GM10847 (cell line): ENCODE results near the gene KANSL1.

ENCODE experiments used
- POLR2A ChIP-seq: IDR thresholded peaks from 2 replicates; pipeline ENCODE4 v1.6.1; 2011; ENCODE audit not compliant: insufficient read length; ENCODE audit errors: extremely low read depth

Gene KANSL1

DNA sequence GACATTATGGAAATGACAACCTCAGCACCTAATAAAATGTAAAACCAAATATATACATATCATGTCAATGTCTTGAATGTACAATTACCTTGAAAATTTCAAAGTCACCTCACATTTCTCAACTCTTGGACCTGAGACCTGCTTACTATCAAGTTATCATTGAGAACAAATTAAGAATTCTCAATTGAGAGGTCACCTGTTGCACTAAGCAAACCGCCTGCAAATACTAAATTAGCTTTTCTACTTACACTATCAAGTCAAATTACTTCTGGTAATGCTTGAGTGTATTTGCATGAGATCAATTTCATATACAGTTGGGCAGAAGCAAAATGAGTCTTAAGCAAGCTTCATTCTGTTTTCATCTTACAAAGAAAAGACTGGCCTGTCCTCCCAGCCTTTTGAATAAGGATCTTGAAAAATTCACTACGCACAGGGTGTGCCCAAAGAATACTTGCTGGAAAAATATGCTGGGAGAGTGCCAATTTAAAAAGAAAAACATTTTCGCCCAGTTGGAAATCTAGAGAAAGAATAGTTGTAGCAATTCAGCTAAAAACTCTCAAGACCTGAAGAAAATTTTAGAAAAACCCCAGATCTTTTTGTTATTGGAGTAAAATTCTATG is 35.7 kb downstream of the KANSL1 start:
- no peak for TF ChIP-seq POLR2A

- TF ChIP-seq POLR2A: no peak
Measured at GRCh38 chr17:46154151-46154816, 38.9 kb downstream of the KANSL1 start.

DNA sequence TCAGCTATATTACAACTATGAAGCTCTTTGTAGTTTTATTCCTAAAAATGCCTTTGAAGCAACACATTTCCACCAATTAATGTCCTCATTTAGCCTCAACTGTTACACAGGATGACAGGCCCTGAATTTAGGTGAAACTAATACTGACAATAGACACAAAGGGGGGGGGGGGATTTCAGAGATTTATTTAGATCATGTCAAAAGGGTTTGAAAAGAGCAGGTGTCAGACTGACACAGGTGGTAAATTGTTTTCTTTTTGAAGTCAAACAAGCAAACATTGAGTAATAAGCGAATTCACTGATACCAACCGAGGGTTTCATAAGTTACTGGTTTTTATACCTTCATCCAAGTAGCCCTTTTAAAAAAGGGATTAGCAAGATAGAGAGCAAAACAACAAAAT is 40.8 kb downstream of the KANSL1 start:
- TF ChIP-seq POLR2A: no peak

DNA sequence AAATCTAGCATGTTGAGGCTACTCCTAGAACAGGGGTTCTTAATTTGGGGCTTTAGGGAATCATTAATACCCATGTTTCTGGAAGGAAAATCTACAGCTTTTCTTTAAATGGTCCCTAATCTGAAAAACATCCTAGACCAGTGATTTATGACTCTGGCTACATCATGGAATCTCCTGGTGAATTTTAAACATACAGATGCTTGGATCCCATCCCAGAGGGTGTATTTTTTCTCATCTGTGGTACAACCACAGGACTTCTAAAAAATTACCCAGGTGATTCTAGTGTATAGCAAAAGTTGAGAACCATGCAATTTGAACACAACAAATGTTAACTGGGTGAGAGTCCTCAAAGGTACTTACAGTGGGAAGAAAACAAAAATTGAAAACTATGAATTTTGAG is 41.5 kb downstream of the KANSL1 start:
- no peak for TF ChIP-seq POLR2A

GRCh38 chr17:46150216-46150963 is 42.8 kb downstream of the KANSL1 start:
- TF ChIP-seq POLR2A: no peak

DNA sequence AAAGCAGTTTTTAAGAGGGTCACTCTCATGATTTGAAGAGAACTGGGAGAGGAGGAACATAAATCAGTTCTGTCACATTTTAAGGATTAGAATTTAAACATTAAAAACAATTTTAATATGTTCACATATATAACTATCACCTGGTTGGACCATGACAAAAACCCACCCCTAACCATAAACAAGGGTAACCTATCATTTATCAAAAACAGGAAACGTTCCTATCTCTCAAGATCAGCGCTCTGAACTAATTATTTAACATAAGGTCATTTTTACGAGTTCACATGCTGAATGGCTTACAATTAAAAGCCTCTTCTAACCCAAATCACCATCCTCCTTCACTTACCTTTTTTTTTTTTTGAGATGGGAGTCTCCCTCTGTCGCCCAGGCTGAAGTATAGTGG is 45.0 kb downstream of the KANSL1 start:
- TF ChIP-seq POLR2A: no peak

GRCh38 chr17:46147296-46147695 is 45.9 kb downstream of the KANSL1 start:
- TF ChIP-seq POLR2A: no peak

- TF ChIP-seq POLR2A: no peak
Measured at GRCh38 chr17:46144246-46144645, 49.0 kb downstream of the KANSL1 start.

GRCh38 chr17:46143827-46144236 is 49.4 kb downstream of the KANSL1 start:
- TF ChIP-seq POLR2A: no peak

DNA sequence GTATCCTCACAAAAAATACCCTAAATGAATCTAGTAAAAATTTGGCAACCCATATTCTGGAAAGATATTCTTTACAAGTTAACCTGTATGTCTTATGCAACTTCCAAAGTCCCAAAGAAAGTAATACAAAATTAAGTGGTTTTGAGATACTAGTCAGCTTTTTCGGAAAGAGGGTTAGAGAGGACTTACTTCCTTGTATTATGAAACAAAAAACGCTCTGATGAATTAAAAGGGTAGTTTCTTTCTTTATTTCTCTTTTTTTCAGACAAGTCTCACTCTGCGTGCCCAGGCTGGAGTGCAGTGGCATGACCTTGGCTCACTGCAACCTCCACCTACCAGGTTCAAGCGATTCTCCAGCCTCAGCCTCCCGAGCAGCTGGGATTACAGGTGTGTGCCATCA is 51.6 kb downstream of the KANSL1 start:
- TF ChIP-seq POLR2A: no peak

DNA sequence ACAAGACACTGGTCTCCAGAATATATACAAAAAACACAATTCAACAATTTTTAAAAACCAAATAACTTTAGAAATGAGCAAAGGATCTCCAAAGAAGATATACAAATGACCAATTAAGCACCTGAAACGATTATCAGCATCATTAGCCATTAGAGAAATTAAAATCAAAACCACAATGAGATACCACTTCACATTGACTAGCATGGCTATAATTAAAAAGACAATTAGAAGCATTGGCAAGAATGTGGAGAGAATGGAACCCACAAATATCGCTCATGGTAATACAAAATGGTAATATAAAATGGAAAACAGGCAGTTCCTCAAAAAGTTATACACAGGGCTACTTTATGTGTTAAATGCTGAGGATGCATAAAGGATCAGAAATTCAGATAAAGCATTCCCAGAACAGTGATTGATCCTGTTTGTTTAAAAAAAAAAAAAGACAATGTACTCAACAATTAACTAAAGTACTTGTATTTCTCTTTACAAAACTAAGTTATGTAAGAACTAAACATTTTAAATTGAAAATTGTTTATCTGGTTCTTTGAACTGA is 52.5 kb downstream of the KANSL1 start:
- TF ChIP-seq POLR2A: no peak

GRCh38 chr17:46139432-46140210 is 53.6 kb downstream of the KANSL1 start:
- no peak for TF ChIP-seq POLR2A

- TF ChIP-seq POLR2A: no peak
Measured at GRCh38 chr17:46138473-46138872, 54.8 kb downstream of the KANSL1 start.

- no peak for TF ChIP-seq POLR2A
Measured at GRCh38 chr17:46136820-46137219, 56.4 kb downstream of the KANSL1 start.

- no peak for TF ChIP-seq POLR2A
Measured at GRCh38 chr17:46135879-46136563, 57.2 kb downstream of the KANSL1 start.
